HepG2 (cell line): ENCODE results near the gene STRIP1. TPM values are rescaled to one million over a fixed set of nuclear protein-coding genes. Genes with fewer than 3 reads are reported as not detected.

Experiments used
- CENPT ChIP-seq: sonication (generic); formaldehyde crosslinking; IDR thresholded peaks from 2 replicates; pipeline ENCODE4 v1.8.0; 2022; ENCODE audit warnings: low read depth, mild to moderate bottlenecking, moderate library complexity, missing genetic modification reagents
- MED1 ChIP-seq: sonication (generic); formaldehyde crosslinking; IDR thresholded peaks from 2 replicates; pipeline ENCODE4 v1.4.0; 2020; ENCODE audit warnings: missing genetic modification reagents
- RFXANK ChIP-seq: IDR thresholded peaks from 2 replicates; pipeline ENCODE4 v1.6.1; 2016
- RXRB ChIP-seq: IDR thresholded peaks from 2 replicates; pipeline ENCODE4 v1.6.1; 2016; ENCODE audit warnings: borderline replicate concordance, missing genetic modification reagents, missing compliant biosample characterization
- SMAD3 ChIP-seq: sonication (generic); formaldehyde crosslinking; IDR thresholded peaks from 2 replicates; pipeline ENCODE4 v1.4.0; 2020; ENCODE audit warnings: missing genetic modification reagents
- STAT5B ChIP-seq: sonication (generic); formaldehyde crosslinking; IDR thresholded peaks from 2 replicates; pipeline ENCODE4 v1.4.0; 2020; ENCODE audit warnings: missing genetic modification reagents
- polyA plus RNA-seq, 8 experiments: library from polyadenylated mRNA; depleted of rRNA in 3 of 8; stranded (reverse) in 7 of 8; unstranded in 1 of 8; fragments of >200 nt; fragmentation: Illumina TruSeq in 4 of 8; extraction: Trizol in 4 of 8; gene quantifications; 2 replicates each; pipeline versions ENCODE4 v1.2.1 to v1.2.3, GENCODE V29; 2011 to 2016; ENCODE audit warnings: low read depth in 4 of 8, missing spikeins in 1 of 8, mixed read lengths in 1 of 8; ENCODE audit not compliant: insufficient read depth in 1 of 8
- total RNA-seq, 5 experiments: library from RNA; depleted of rRNA; stranded (reverse); fragments of >200 nt; fragmentation: Illumina TruSeq; extraction: Trizol; gene quantifications; 2 replicates each; pipeline ENCODE4 v1.2.3, GENCODE V29; 2016; ENCODE audit warnings: low read depth in 1 of 5
- TF ChIP-seq, protein P1 (sequence below): sonication (generic); formaldehyde crosslinking; IDR thresholded peaks from 2 replicates; pipeline ENCODE4 v1.5.0; 2020; ENCODE audit warnings: mild to moderate bottlenecking, missing genetic modification reagents, borderline replicate concordance
- TF ChIP-seq, protein P2 (sequence below), 2 experiments: IDR thresholded peaks; 2 replicates each; pipeline ENCODE4 v1.6.1; 2011 to 2012; ENCODE audit warnings: low read length in 2 of 2, borderline replicate concordance in 1 of 2, low read depth in 1 of 2, mild to moderate bottlenecking in 1 of 2, moderate library complexity in 1 of 2
- TF ChIP-seq, protein P3 (sequence below): sonication (generic); formaldehyde crosslinking; IDR thresholded peaks from 2 replicates; pipeline ENCODE4 v1.5.0; 2020; ENCODE audit warnings: mild to moderate bottlenecking, missing genetic modification reagents, borderline replicate concordance

Gene STRIP1
- total and polyA plus RNA-seq, 2 of the 13 experiments (the other 11 are each of a cell fraction or from before 2014, with no cell fraction given): 20.9 to 27.9 TPM

DNA sequence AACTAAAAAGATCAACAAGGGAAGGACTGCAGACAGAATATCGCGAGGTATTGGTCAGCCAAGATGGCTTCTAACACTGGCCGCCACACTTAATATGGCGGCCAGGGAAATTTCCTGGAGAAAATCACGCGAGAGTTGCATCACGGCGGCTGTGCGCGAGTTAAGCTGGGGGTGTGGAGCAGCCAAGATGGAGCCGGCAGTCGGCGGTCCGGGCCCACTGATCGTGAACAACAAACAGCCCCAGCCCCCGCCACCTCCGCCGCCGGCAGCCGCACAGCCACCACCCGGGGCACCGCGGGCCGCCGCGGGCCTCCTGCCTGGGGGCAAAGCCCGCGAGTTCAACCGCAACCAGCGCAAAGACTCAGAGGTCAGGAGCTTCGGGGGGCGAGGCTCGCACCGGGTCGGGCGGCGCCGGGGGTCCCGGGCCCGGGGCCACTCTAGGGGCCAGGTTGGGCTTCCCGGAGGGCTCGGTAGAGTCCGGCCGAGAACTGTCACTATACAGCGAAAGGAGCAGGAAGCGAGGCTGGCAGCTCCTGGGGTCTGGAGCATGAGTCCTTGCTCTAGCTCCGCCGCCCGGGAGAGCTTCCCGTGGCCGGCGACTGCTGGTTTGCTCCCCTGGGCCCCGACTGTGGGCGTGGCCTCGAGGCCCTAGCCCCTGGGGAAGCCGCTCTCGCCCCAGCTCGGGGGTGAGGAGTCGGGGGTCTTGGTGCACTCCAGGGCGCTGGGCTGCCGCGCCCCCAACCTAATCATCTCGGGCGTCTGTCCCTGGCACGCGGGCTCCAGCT, at the start of gene STRIP1 (continued):
- TF ChIP-seq, protein P1, sequence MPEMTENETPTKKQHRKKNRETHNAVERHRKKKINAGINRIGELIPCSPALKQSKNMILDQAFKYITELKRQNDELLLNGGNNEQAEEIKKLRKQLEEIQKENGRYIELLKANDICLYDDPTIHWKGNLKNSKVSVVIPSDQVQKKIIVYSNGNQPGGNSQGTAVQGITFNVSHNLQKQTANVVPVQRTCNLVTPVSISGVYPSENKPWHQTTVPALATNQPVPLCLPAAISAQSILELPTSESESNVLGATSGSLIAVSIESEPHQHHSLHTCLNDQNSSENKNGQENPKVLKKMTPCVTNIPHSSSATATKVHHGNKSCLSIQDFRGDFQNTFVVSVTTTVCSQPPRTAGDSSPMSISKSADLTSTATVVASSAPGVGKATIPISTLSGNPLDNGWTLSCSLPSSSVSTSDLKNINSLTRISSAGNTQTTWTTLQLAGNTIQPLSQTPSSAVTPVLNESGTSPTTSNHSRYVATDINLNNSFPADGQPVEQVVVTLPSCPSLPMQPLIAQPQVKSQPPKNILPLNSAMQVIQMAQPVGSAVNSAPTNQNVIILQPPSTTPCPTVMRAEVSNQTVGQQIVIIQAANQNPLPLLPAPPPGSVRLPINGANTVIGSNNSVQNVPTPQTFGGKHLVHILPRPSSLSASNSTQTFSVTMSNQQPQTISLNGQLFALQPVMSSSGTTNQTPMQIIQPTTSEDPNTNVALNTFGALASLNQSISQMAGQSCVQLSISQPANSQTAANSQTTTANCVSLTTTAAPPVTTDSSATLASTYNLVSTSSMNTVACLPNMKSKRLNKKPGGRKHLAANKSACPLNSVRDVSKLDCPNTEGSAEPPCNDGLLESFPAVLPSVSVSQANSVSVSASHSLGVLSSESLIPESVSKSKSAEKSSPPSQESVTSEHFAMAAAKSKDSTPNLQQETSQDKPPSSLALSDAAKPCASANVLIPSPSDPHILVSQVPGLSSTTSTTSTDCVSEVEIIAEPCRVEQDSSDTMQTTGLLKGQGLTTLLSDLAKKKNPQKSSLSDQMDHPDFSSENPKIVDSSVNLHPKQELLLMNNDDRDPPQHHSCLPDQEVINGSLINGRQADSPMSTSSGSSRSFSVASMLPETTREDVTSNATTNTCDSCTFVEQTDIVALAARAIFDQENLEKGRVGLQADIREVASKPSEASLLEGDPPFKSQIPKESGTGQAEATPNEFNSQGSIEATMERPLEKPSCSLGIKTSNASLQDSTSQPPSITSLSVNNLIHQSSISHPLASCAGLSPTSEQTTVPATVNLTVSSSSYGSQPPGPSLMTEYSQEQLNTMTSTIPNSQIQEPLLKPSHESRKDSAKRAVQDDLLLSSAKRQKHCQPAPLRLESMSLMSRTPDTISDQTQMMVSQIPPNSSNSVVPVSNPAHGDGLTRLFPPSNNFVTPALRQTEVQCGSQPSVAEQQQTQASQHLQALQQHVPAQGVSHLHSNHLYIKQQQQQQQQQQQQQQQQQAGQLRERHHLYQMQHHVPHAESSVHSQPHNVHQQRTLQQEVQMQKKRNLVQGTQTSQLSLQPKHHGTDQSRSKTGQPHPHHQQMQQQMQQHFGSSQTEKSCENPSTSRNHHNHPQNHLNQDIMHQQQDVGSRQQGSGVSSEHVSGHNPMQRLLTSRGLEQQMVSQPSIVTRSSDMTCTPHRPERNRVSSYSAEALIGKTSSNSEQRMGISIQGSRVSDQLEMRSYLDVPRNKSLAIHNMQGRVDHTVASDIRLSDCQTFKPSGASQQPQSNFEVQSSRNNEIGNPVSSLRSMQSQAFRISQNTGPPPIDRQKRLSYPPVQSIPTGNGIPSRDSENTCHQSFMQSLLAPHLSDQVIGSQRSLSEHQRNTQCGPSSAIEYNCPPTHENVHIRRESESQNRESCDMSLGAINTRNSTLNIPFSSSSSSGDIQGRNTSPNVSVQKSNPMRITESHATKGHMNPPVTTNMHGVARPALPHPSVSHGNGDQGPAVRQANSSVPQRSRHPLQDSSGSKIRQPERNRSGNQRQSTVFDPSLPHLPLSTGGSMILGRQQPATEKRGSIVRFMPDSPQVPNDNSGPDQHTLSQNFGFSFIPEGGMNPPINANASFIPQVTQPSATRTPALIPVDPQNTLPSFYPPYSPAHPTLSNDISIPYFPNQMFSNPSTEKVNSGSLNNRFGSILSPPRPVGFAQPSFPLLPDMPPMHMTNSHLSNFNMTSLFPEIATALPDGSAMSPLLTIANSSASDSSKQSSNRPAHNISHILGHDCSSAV (CRISPR knock-in tag): no peak
- TF ChIP-seq, protein P2, sequence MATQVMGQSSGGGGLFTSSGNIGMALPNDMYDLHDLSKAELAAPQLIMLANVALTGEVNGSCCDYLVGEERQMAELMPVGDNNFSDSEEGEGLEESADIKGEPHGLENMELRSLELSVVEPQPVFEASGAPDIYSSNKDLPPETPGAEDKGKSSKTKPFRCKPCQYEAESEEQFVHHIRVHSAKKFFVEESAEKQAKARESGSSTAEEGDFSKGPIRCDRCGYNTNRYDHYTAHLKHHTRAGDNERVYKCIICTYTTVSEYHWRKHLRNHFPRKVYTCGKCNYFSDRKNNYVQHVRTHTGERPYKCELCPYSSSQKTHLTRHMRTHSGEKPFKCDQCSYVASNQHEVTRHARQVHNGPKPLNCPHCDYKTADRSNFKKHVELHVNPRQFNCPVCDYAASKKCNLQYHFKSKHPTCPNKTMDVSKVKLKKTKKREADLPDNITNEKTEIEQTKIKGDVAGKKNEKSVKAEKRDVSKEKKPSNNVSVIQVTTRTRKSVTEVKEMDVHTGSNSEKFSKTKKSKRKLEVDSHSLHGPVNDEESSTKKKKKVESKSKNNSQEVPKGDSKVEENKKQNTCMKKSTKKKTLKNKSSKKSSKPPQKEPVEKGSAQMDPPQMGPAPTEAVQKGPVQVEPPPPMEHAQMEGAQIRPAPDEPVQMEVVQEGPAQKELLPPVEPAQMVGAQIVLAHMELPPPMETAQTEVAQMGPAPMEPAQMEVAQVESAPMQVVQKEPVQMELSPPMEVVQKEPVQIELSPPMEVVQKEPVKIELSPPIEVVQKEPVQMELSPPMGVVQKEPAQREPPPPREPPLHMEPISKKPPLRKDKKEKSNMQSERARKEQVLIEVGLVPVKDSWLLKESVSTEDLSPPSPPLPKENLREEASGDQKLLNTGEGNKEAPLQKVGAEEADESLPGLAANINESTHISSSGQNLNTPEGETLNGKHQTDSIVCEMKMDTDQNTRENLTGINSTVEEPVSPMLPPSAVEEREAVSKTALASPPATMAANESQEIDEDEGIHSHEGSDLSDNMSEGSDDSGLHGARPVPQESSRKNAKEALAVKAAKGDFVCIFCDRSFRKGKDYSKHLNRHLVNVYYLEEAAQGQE (IDR thresholded peaks at IDR 0.05; ENCODE audit: borderline replicate concordance in 1 of 2, low read depth in 1 of 2, low read length in 2 of 2): peak in 1 of 2 experiments; percentile 24; a peak in 1 of 4 replicates
- TF ChIP-seq SMAD3 (CRISPR knock-in tag) (peak; percentile 62; the same call in 1 of the 2 replicates), RFXANK (no peak), MED1 (CRISPR knock-in tag) (peak; percentile 35), RXRB (CRISPR knock-in tag) (peak; percentile 15; the same call in 1 of the 2 replicates), STAT5B (CRISPR knock-in tag) (no peak), CENPT (CRISPR knock-in tag) (no peak)
- TF ChIP-seq, protein P3, sequence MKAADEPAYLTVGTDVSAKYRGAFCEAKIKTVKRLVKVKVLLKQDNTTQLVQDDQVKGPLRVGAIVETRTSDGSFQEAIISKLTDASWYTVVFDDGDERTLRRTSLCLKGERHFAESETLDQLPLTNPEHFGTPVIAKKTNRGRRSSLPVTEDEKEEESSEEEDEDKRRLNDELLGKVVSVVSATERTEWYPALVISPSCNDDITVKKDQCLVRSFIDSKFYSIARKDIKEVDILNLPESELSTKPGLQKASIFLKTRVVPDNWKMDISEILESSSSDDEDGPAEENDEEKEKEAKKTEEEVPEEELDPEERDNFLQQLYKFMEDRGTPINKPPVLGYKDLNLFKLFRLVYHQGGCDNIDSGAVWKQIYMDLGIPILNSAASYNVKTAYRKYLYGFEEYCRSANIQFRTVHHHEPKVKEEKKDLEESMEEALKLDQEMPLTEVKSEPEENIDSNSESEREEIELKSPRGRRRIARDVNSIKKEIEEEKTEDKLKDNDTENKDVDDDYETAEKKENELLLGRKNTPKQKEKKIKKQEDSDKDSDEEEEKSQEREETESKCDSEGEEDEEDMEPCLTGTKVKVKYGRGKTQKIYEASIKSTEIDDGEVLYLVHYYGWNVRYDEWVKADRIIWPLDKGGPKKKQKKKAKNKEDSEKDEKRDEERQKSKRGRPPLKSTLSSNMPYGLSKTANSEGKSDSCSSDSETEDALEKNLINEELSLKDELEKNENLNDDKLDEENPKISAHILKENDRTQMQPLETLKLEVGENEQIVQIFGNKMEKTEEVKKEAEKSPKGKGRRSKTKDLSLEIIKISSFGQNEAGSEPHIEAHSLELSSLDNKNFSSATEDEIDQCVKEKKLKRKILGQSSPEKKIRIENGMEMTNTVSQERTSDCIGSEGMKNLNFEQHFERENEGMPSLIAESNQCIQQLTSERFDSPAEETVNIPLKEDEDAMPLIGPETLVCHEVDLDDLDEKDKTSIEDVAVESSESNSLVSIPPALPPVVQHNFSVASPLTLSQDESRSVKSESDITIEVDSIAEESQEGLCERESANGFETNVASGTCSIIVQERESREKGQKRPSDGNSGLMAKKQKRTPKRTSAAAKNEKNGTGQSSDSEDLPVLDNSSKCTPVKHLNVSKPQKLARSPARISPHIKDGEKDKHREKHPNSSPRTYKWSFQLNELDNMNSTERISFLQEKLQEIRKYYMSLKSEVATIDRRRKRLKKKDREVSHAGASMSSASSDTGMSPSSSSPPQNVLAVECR (CRISPR knock-in tag): peak; percentile 91
